ENCODE measurements around the gene SLIT1.

The SLIT1 gene

GRCh38 chr10:97169911-97170693 is 15.7 kb downstream of the SLIT1 start:
- DNase-seq, result no peak

GRCh38 chr10:97169063-97169462 is 16.7 kb downstream of the SLIT1 start:
- DNase-seq, result no peak

- no peak for DNase-seq
Observed at GRCh38 chr10:97168645-97169044, 17.1 kb downstream of the SLIT1 start.

- no peak for DNase-seq
Observed at GRCh38 chr10:97165499-97165898, 20.3 kb downstream of the SLIT1 start.

GRCh38 chr10:97163781-97164501 is 21.8 kb downstream of the SLIT1 start:
- DNase-seq, result no peak

GRCh38 chr10:97163181-97163580 is 22.6 kb downstream of the SLIT1 start:
- DNase-seq, result no peak

- DNase-seq, result no peak
Observed at GRCh38 chr10:97159646-97160305, 26.0 kb downstream of the SLIT1 start.

GRCh38 chr10:97157578-97158095 is 28.1 kb downstream of the SLIT1 start:
- no peak for DNase-seq

GRCh38 chr10:97154781-97155180 is 31.0 kb downstream of the SLIT1 start:
- DNase-seq, result no peak

GRCh38 chr10:97154162-97154561 is 31.6 kb downstream of the SLIT1 start:
- no peak for DNase-seq

GRCh38 chr10:97153270-97153850 is 32.4 kb downstream of the SLIT1 start:
- no peak for DNase-seq

GRCh38 chr10:97151307-97151914 is 34.3 kb downstream of the SLIT1 start:
- no peak for DNase-seq

- DNase-seq, result no peak
Observed at GRCh38 chr10:97150616-97151015, 35.1 kb downstream of the SLIT1 start.

- no peak for DNase-seq
Observed at GRCh38 chr10:97150013-97150595, 35.7 kb downstream of the SLIT1 start.

GRCh38 chr10:97149079-97149531 is 36.7 kb downstream of the SLIT1 start:
- DNase-seq, result peak; percentile 16

- DNase-seq, result no peak
Observed at GRCh38 chr10:97144297-97144696, 41.5 kb downstream of the SLIT1 start.

GRCh38 chr10:97142834-97143233 is 42.9 kb downstream of the SLIT1 start:
- DNase-seq, result no peak

GRCh38 chr10:97140902-97141745 is 44.6 kb downstream of the SLIT1 start:
- DNase-seq, result no peak

- DNase-seq, result no peak
Observed at GRCh38 chr10:97140049-97140846, 45.5 kb downstream of the SLIT1 start.

- DNase-seq, result no peak
Observed at GRCh38 chr10:97139651-97140048, 46.1 kb downstream of the SLIT1 start.

Data from NCI-H1436 treated with DMSO at 0.1 percent for 48 hours (cell line).